HG02588 (cell line): ENCODE results near the gene SLC6A15.

Experiments
- ATAC-seq: cut with Tn5 transposase; IDR thresholded peaks from one replicate; pipeline ENCODE4 v1.9.1; 2021; ENCODE audit warnings: mild to moderate bottlenecking, moderate library complexity; ENCODE audit not compliant: unreplicated experiment

Gene SLC6A15

GRCh38 chr12:84875241-84875640, 37.4 kb downstream of the SLC6A15 start:
- no peak for ATAC-seq

- no peak for ATAC-seq
Observed at GRCh38 chr12:84874825-84875139, 37.8 kb downstream of the SLC6A15 start.

- ATAC-seq: peak; percentile 94
Observed at GRCh38 chr12:84874125-84874824, 38.3 kb downstream of the SLC6A15 start.

- ATAC-seq: no peak
Observed at GRCh38 chr12:84862186-84862585, 50.4 kb downstream of the SLC6A15 start.

GRCh38 chr12:84860718-84861117, 51.9 kb downstream of the SLC6A15 start:
- ATAC-seq: no peak

GRCh38 chr12:84858796-84859195, 53.8 kb downstream of the SLC6A15 start:
- no peak for ATAC-seq

- no peak for ATAC-seq
Observed at GRCh38 chr12:84857525-84858208, 54.9 kb downstream of the SLC6A15 start.

GRCh38 chr12:84856156-84856900, 56.3 kb downstream of the SLC6A15 start:
- ATAC-seq: no peak

GRCh38 chr12:84843593-84844144, 68.9 kb downstream of the SLC6A15 start:
- no peak for ATAC-seq

- ATAC-seq: peak; percentile 63
Observed at GRCh38 chr12:84842406-84843013, 70.1 kb downstream of the SLC6A15 start.

GRCh38 chr12:84841591-84841990, 71.0 kb downstream of the SLC6A15 start:
- no peak for ATAC-seq

- no peak for ATAC-seq
Observed at GRCh38 chr12:84840356-84840755, 72.2 kb downstream of the SLC6A15 start.

GRCh38 chr12:84826925-84827324, 85.7 kb downstream of the SLC6A15 start:
- ATAC-seq: no peak

- ATAC-seq: peak; percentile 71
Observed at GRCh38 chr12:84825149-84825548, 87.5 kb downstream of the SLC6A15 start.

GRCh38 chr12:84822525-84822924, 90.1 kb downstream of the SLC6A15 start:
- no peak for ATAC-seq

GRCh38 chr12:84816916-84817695, 95.5 kb downstream of the SLC6A15 start:
- no peak for ATAC-seq

- ATAC-seq: no peak
Observed at GRCh38 chr12:84814664-84815245, 97.8 kb downstream of the SLC6A15 start.

- ATAC-seq: peak; percentile 74
Observed at GRCh38 chr12:84813780-84814663, 98.6 kb downstream of the SLC6A15 start.

- no peak for ATAC-seq
Observed at GRCh38 chr12:84811291-84811690, 101.3 kb downstream of the SLC6A15 start.
